RWPE1 (cell line): ENCODE results near the gene ARPC3.
A peak's percentile ranks its signal among the peaks of the same experiment; 100 is the strongest.
"Not testable (repeated sequence)": the region's sequence is repeated elsewhere in the genome, so short reads cannot be mapped to it uniquely, and the experiment has no call there.

Experiments used
- CTCF ChIA-PET: fragments of 350-600 bp; sonication (Branson Sonifier 250); formaldehyde crosslinking; extraction: SDS; loops from one replicate; lab custom pipeline; 2021; lab: Yijun Ruan, JAX
- POLR2A ChIA-PET: fragments of 400-600 bp; formaldehyde crosslinking; extraction: SDS; loops from one replicate; lab custom pipeline; 2020; ENCODE audit warnings: antibody characterized with exemption; ENCODE audit not compliant: low non-redundant PET; lab: Yijun Ruan, JAX
- DNase-seq: peaks from one replicate; pipeline ENCODE4 v3.0.0; 2012; ENCODE audit warnings: low spot score
- H3K27ac ChIP-seq: fragments of 450-650 bp; 2 replicates; pipeline ENCODE4 v1.5.1; 2017
- TF ChIP-seq, protein P1 (sequence below): fragments of 450-650 bp; conservative IDR thresholded peaks from 2 replicates; pipeline ENCODE4 v1.5.1; 2017; ENCODE audit warnings: low read depth, mild to moderate bottlenecking

Gene ARPC3

DNA sequence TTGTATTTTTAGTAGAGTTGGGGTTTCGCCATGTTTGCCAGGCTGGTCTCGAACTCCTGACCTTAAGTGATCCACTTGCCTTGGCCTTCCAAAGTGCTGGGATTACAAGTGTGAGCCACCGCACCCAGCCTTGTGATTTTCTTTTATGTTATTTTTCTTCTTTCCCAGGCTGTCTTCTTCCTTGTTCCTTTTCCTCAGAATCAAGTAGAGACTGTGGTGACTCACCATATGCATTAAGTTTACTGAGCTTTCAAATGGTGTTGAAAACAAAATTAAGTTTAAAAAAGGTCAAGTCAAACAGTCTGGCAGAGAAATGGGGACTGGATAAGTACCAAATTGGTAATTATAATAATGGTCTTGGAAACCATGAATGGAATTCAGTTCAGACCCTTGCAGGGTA, 5.7 kb downstream of the ARPC3 start:
- CTCF ChIA-PET: interaction anchor here (0.7 kb wide), 1 partner anchor 371 kb away, joined by 4 read pairs; no protein-coding TSS in a partner anchor
- no peak for DNase-seq
- POLR2A ChIA-PET: no interaction called here
- TF ChIP-seq, protein P1, sequence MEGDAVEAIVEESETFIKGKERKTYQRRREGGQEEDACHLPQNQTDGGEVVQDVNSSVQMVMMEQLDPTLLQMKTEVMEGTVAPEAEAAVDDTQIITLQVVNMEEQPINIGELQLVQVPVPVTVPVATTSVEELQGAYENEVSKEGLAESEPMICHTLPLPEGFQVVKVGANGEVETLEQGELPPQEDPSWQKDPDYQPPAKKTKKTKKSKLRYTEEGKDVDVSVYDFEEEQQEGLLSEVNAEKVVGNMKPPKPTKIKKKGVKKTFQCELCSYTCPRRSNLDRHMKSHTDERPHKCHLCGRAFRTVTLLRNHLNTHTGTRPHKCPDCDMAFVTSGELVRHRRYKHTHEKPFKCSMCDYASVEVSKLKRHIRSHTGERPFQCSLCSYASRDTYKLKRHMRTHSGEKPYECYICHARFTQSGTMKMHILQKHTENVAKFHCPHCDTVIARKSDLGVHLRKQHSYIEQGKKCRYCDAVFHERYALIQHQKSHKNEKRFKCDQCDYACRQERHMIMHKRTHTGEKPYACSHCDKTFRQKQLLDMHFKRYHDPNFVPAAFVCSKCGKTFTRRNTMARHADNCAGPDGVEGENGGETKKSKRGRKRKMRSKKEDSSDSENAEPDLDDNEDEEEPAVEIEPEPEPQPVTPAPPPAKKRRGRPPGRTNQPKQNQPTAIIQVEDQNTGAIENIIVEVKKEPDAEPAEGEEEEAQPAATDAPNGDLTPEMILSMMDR: no peak
- no peak overlapping the region for H3K27ac ChIP-seq

DNA sequence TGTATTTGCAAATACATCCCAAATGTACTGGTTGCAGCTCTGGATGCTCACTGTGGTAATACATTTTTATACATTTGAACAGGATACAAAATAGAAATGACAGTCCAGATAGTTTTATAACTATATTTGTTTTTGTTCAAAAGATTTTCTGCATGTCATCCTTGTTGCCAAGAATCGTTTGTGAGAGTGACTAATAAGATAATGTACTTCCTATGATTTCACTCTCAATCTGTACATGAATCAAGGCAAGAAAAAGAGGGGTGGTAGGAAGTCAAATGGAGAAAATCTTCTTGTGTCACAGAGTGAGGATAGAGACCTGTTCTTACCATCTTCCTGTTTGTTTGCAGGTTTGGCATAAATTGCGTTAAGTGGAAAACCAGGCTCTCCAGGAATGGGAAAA, 13.9 kb downstream of the ARPC3 start:
- DNase-seq: no peak
- POLR2A ChIA-PET: no interaction called here
- CTCF ChIA-PET: no interaction called here
- no peak overlapping the region for H3K27ac ChIP-seq
- TF ChIP-seq, protein P1: no peak

GRCh38 chr12:110431957-110432587, 18.1 kb downstream of the ARPC3 start:
- CTCF ChIA-PET: interaction anchor here (0.5 to 1.6 kb wide), 19 partner anchors 9 to 1296 kb away, joined by 3 to 15 read pairs (median 5); partner anchors contain the start of genes ARPC3 and GPN3
- TF ChIP-seq, protein P1: no peak
- H3K27ac ChIP-seq: peak overlapping the region; percentile 44
- POLR2A ChIA-PET: no interaction called here
- no peak for DNase-seq

- CTCF ChIA-PET, DNase-seq, POLR2A ChIA-PET, H3K27ac ChIP-seq: not testable (repeated sequence)
Observed at GRCh38 chr12:110429676-110430075, 20.5 kb downstream of the ARPC3 start.

DNA sequence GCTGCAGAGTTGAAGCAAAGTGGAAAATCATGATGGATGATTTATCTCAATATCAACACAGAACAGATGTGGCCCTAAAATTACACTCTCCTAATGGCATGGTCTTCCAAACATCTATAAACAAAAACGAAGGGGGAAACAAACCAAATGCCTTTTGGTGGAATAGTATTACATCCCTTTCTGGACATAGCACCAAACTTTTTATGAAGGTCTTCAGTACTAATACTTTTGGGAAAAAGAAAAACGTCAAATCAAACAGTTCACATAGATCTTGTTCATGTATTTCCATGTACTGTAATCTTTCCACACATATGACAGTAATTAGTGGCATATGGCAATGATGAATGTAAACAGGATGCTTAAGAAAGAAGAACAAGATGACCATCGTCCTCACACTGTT, 23.7 kb downstream of the ARPC3 start:
- CTCF ChIA-PET: no interaction called here
- DNase-seq: no peak
- TF ChIP-seq, protein P1: no peak
- H3K27ac ChIP-seq: no peak overlapping the region
- POLR2A ChIA-PET: no interaction called here

- no peak overlapping the region for H3K27ac ChIP-seq
- TF ChIP-seq, protein P1: no peak
- CTCF ChIA-PET: no interaction called here
- no peak for DNase-seq
- POLR2A ChIA-PET: no interaction called here
Observed at GRCh38 chr12:110424237-110424636, 25.9 kb downstream of the ARPC3 start.

DNA sequence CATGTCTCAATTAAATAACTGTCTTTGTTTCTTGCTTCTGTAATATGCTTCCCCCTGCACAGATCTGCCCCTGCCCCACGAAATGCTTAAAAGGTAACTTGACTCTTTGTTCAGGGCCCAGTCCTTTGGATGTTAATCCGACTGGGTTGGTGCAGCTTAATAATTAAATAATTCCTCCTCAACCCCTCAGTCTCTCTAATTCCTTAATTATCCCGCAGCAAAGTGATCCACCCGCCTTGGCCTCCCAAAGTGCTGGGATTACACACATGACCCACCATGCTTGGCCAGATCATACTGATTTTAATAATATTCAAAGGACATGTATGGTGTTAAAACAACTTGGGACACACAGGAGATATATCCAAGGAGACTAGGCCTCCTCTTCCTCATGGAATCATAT, 28.4 kb downstream of the ARPC3 start:
- no peak overlapping the region for H3K27ac ChIP-seq
- no peak for DNase-seq
- POLR2A ChIA-PET: no interaction called here
- CTCF ChIA-PET: interaction anchor here (0.6 to 1.1 kb wide), 2 partner anchors 10 to 43 kb away, joined by 5 to 11 read pairs; no protein-coding TSS in a partner anchor
- TF ChIP-seq, protein P1: no peak
